Measurements from ENCODE around the gene MED12L. TPM values are rescaled to one million over a fixed set of nuclear protein-coding genes. Genes with fewer than 3 reads are reported as not detected.

Gene MED12L
- polyA plus RNA-seq, 1 donor from 2014 or later = 28.5 TPM

DNA sequence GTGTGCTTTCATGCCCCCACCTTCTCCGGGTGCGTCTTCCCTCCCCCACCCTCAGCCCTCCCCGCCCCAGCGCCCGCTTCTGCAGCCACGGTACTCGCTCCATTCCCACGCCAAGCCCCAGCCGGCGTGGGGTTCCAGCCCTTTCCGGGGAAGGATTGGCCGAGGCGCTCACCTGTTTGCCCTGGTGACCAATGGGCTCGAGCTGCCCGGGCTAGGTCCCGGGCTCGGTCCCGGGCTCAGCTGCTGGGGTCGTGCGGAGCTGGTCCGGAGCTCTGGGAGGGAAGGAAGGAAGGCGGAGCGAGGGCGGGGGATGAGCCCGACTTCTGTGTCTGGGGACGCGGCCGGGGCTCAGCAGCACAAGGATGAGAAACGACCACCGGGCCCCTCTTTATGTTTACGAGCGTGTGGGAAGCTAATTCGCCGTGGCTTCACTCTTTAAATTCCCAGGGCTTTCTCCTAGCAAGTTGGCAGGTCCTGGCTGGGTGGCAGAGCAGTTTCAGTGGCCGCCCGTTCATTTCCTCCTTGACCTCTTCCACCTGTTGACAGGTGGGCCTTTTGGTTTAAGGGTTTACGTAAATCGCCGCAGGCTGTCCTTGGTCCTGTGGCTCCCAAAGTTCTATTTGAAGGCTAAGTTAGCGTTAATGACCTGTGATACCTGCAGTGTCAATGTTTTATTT lies 375.4 kb downstream of the MED12L start, which contains the start of gene IGSF10:
IGSF10 (minus strand) TSS at position 288 of the 677 bp plus-strand sequence. CDS start 2,352 bp downstream, outside the sequence.
- Histone ChIP-seq H3K27ac (ENCODE audit: low read length) (no peak within 1 kb of the TSS), H3K79me2 (replicated peaks; ENCODE audit: insufficient read depth, low read length) (no peaks in the 10 kb centered on the region), H2AFZ (ENCODE audit: low read depth, low read length) (no peak within 1 kb of the TSS), H4K20me1 (ENCODE audit: insufficient read depth) (no peaks in the 10 kb centered on the region), H3K27me3 (ENCODE audit: insufficient read depth, low read depth, low read length) (peaks cover 8% of the 10 kb centered on the region), H3K4me2 (ENCODE audit: low read length) (no peak within 1 kb of the TSS), H3K4me3 (ENCODE audit: low read length) (peak within 1 kb of the TSS; percentile 17), H3K9me2 (ENCODE audit: insufficient read depth, low read length) (no peaks in the 10 kb centered on the region), H3K36me3 (ENCODE audit: insufficient read depth, low read length) (no peaks in the 10 kb centered on the region), H3K9me3 (ENCODE audit: low read length) (no peaks in the 10 kb centered on the region), H3K9ac (ENCODE audit: low read length) (no peak within 1 kb of the TSS), H3F3A (ENCODE audit: insufficient read depth, low read length, poor library complexity, severe bottlenecking) (no peaks in the 10 kb centered on the region)
- TF ChIP-seq TAF1 (IDR thresholded peaks at IDR 0.05; ENCODE audit: low read depth) = no peak
- no peak for TF ChIP-seq EP300 (conservative IDR thresholded peaks at IDR 0.05; ENCODE audit: poor library complexity, severe bottlenecking)
- TF ChIP-seq RAD21 (conservative IDR thresholded peaks at IDR 0.05) = no peak
- no peak for TF ChIP-seq EZH2 (IDR thresholded peaks at IDR 0.05; ENCODE audit: borderline replicate concordance, insufficient read depth, low read length, poor library complexity, severe bottlenecking)
- no peak for TF ChIP-seq SMC3 (conservative IDR thresholded peaks at IDR 0.05; ENCODE audit: poor library complexity)
- TF ChIP-seq, protein P1, sequence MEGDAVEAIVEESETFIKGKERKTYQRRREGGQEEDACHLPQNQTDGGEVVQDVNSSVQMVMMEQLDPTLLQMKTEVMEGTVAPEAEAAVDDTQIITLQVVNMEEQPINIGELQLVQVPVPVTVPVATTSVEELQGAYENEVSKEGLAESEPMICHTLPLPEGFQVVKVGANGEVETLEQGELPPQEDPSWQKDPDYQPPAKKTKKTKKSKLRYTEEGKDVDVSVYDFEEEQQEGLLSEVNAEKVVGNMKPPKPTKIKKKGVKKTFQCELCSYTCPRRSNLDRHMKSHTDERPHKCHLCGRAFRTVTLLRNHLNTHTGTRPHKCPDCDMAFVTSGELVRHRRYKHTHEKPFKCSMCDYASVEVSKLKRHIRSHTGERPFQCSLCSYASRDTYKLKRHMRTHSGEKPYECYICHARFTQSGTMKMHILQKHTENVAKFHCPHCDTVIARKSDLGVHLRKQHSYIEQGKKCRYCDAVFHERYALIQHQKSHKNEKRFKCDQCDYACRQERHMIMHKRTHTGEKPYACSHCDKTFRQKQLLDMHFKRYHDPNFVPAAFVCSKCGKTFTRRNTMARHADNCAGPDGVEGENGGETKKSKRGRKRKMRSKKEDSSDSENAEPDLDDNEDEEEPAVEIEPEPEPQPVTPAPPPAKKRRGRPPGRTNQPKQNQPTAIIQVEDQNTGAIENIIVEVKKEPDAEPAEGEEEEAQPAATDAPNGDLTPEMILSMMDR (IDR thresholded peaks at IDR 0.05; ENCODE audit: poor library complexity, severe bottlenecking) = no peak
- no peak for TF ChIP-seq MXI1 (conservative IDR thresholded peaks at IDR 0.05; ENCODE audit: poor library complexity, severe bottlenecking)
- TF ChIP-seq, protein P2, sequence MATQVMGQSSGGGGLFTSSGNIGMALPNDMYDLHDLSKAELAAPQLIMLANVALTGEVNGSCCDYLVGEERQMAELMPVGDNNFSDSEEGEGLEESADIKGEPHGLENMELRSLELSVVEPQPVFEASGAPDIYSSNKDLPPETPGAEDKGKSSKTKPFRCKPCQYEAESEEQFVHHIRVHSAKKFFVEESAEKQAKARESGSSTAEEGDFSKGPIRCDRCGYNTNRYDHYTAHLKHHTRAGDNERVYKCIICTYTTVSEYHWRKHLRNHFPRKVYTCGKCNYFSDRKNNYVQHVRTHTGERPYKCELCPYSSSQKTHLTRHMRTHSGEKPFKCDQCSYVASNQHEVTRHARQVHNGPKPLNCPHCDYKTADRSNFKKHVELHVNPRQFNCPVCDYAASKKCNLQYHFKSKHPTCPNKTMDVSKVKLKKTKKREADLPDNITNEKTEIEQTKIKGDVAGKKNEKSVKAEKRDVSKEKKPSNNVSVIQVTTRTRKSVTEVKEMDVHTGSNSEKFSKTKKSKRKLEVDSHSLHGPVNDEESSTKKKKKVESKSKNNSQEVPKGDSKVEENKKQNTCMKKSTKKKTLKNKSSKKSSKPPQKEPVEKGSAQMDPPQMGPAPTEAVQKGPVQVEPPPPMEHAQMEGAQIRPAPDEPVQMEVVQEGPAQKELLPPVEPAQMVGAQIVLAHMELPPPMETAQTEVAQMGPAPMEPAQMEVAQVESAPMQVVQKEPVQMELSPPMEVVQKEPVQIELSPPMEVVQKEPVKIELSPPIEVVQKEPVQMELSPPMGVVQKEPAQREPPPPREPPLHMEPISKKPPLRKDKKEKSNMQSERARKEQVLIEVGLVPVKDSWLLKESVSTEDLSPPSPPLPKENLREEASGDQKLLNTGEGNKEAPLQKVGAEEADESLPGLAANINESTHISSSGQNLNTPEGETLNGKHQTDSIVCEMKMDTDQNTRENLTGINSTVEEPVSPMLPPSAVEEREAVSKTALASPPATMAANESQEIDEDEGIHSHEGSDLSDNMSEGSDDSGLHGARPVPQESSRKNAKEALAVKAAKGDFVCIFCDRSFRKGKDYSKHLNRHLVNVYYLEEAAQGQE (IDR thresholded peaks at IDR 0.05; ENCODE audit: borderline replicate concordance) = no peak
- TF ChIP-seq POLR2AphosphoS5 (IDR thresholded peaks at IDR 0.05) = no peak

DNA sequence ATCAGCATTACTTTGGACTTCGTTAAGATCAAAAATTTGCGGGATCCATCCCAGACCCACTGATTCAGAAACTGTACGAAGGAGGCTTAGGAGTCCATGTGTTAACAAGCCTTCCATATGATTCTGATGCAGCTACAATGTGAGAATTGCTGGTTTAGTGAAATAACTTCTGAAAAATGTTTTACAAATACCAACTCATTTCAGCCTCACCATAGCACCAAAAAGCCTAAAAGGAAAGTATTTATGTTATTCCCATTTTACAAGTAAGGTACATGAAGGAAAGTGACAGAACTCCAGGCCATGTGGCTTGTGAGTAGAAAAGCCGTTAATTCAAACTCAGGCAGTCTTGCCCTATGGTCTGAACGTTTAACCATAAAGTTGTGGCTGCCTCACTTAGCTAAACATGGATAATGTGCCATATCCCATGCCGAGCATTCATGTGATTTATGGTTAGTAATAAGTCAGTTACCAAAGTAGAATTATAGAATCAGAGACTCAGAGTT lies 376.9 kb downstream of the MED12L start:
- Histone ChIP-seq H3K4me3 (ENCODE audit: low read length) (no peak overlapping the region), H3K36me3 (ENCODE audit: insufficient read depth, low read length) (no peaks in the 10 kb centered on the region), H3F3A (ENCODE audit: insufficient read depth, low read length, poor library complexity, severe bottlenecking) (no peaks in the 10 kb centered on the region), H3K27me3 (ENCODE audit: insufficient read depth, low read depth, low read length) (peaks cover 8% of the 10 kb centered on the region), H3K79me2 (replicated peaks; ENCODE audit: insufficient read depth, low read length) (no peaks in the 10 kb centered on the region), H3K4me2 (ENCODE audit: low read length) (no peak overlapping the region), H3K9me2 (ENCODE audit: insufficient read depth, low read length) (no peaks in the 10 kb centered on the region), H2AFZ (ENCODE audit: low read depth, low read length) (no peak overlapping the region), H3K9ac (ENCODE audit: low read length) (no peak overlapping the region), H3K9me3 (ENCODE audit: low read length) (no peaks in the 10 kb centered on the region), H4K20me1 (ENCODE audit: insufficient read depth) (no peaks in the 10 kb centered on the region), H3K27ac (ENCODE audit: low read length) (no peak overlapping the region)
- TF ChIP-seq TAF1 (IDR thresholded peaks at IDR 0.05; ENCODE audit: low read depth) (no peak), EZH2 (IDR thresholded peaks at IDR 0.05; ENCODE audit: borderline replicate concordance, insufficient read depth, low read length, poor library complexity, severe bottlenecking) (no peak), RAD21 (conservative IDR thresholded peaks at IDR 0.05) (no peak), EP300 (conservative IDR thresholded peaks at IDR 0.05; ENCODE audit: poor library complexity, severe bottlenecking) (no peak)
- TF ChIP-seq, protein P2 (IDR thresholded peaks at IDR 0.05; ENCODE audit: borderline replicate concordance) = no peak
- TF ChIP-seq, protein P1 (IDR thresholded peaks at IDR 0.05; ENCODE audit: poor library complexity, severe bottlenecking) = no peak
